GM19395 (cell line): ENCODE results near the gene TIAM2.
A peak's percentile ranks its signal among the peaks of the same experiment; 100 is the strongest.

Source experiments
- ATAC-seq: cut with Tn5 transposase; IDR thresholded peaks from one replicate; pipeline ENCODE4 v1.9.1; 2021; ENCODE audit warnings: mild to moderate bottlenecking, moderate library complexity; ENCODE audit not compliant: unreplicated experiment

Gene TIAM2

GRCh38 chr6:155055729-155056128 is 60.6 kb downstream of the TIAM2 start:
- ATAC-seq: no peak

- ATAC-seq: no peak
Observed at GRCh38 chr6:155056756-155057155, 61.6 kb downstream of the TIAM2 start.

GRCh38 chr6:155061381-155061780 is 66.3 kb downstream of the TIAM2 start:
- ATAC-seq: no peak

GRCh38 chr6:155062866-155063341 is 67.8 kb downstream of the TIAM2 start:
- ATAC-seq: no peak

GRCh38 chr6:155064303-155064702 is 69.2 kb downstream of the TIAM2 start:
- no peak for ATAC-seq

- no peak for ATAC-seq
Observed at GRCh38 chr6:155066361-155066760, 71.2 kb downstream of the TIAM2 start.

GRCh38 chr6:155066921-155067680 is 72.0 kb downstream of the TIAM2 start:
- ATAC-seq: no peak

- no peak for ATAC-seq
Observed at GRCh38 chr6:155067956-155068615, 73.0 kb downstream of the TIAM2 start.

- ATAC-seq: no peak
Observed at GRCh38 chr6:155069543-155069942, 74.4 kb downstream of the TIAM2 start.

GRCh38 chr6:155075930-155076695 is 81.0 kb downstream of the TIAM2 start:
- ATAC-seq: no peak

GRCh38 chr6:155077331-155077730 is 82.2 kb downstream of the TIAM2 start:
- no peak for ATAC-seq

- no peak for ATAC-seq
Observed at GRCh38 chr6:155077784-155078183, 82.7 kb downstream of the TIAM2 start.

GRCh38 chr6:155078331-155078745 is 83.2 kb downstream of the TIAM2 start:
- no peak for ATAC-seq

GRCh38 chr6:155079985-155080452 is 84.9 kb downstream of the TIAM2 start:
- ATAC-seq: peak; percentile 70

GRCh38 chr6:155080881-155081845 is 86.0 kb downstream of the TIAM2 start:
- no peak for ATAC-seq

- no peak for ATAC-seq
Observed at GRCh38 chr6:155084431-155085123, 89.5 kb downstream of the TIAM2 start.

GRCh38 chr6:155085582-155086257 is 90.6 kb downstream of the TIAM2 start:
- no peak for ATAC-seq

- ATAC-seq: no peak
Observed at GRCh38 chr6:155088856-155089255, 93.7 kb downstream of the TIAM2 start.

GRCh38 chr6:155089746-155090145 is 94.6 kb downstream of the TIAM2 start:
- no peak for ATAC-seq
